Measurements from ENCODE around the gene CBLC.
A peak's percentile ranks its signal among the peaks of the same experiment; 100 is the strongest.

DNA sequence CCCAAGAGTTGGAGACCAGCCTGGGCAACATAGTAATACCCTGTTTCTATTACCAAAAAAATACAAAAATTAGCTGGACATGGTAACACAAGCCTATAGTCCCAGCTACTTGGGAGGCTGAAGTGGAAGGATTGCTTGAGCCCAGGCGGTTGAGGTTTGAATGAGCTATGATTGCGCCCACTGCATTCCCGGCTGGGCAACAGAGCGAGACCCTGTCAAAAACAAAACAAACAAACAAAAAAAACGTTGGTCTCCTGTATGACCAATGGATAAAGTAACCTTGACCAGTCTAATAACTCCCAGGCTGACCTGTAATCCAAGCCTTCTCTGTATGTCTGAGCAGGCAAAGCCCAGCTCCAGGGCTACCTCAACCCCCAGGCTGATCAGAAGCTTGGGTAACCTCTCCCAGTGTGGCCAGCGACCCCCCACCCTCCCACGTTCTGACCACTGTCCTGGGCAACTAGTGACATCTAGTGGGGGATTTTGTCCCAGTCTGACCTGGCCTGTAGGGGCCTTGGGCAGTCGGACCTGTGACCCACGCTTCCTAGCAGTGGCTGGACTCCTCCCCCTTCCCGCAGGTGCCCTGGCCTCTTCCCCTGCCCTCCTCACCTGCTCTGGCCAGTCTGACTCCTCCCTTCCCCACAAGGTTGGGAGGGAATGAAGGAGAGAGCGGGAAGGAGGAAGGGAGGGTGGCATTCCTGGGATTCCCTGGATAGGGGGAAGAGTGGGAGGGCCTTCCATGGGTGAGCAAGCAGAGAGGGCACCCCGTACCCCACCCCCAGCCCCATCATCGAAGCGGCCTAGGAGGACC, 30.2 kb downstream of the CBLC start:
- TF ChIP-seq, protein P1, sequence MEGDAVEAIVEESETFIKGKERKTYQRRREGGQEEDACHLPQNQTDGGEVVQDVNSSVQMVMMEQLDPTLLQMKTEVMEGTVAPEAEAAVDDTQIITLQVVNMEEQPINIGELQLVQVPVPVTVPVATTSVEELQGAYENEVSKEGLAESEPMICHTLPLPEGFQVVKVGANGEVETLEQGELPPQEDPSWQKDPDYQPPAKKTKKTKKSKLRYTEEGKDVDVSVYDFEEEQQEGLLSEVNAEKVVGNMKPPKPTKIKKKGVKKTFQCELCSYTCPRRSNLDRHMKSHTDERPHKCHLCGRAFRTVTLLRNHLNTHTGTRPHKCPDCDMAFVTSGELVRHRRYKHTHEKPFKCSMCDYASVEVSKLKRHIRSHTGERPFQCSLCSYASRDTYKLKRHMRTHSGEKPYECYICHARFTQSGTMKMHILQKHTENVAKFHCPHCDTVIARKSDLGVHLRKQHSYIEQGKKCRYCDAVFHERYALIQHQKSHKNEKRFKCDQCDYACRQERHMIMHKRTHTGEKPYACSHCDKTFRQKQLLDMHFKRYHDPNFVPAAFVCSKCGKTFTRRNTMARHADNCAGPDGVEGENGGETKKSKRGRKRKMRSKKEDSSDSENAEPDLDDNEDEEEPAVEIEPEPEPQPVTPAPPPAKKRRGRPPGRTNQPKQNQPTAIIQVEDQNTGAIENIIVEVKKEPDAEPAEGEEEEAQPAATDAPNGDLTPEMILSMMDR (IDR thresholded peaks at IDR 0.05): peak in 3 of 4 experiments; percentile 50 to 58 (median 55)
- no peak for TF ChIP-seq POLR2AphosphoS5 (IDR thresholded peaks at IDR 0.05)
- TF ChIP-seq POLR2A (IDR thresholded peaks at IDR 0.05): no peak
